GM18508 (cell line): ENCODE data around the gene DAAM1.

Source experiments
- ATAC-seq: cut with Tn5 transposase; IDR thresholded peaks from one replicate; pipeline ENCODE4 v1.9.1; 2021; ENCODE audit warnings: moderate number of reproducible peaks; ENCODE audit not compliant: insufficient read depth, unreplicated experiment

The DAAM1 gene

DNA sequence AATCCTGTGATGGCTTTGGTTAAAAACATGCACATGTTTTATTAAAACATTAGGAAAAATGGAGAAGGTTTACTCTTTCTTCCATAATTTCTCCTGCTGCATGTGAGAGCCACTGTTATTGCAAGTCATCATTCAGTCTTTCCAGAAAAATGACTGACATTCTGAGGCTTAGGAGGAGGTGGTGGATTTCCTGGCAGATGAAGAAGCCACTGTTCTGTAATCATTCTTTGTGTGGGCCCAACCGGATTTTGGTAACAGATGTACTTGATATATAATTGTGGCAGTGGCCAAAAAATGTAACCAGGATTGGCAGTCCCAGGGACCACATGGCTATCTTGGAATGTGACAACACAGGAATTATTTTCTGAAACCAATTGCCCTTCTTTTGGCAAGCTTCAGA, 120.2 kb downstream of the DAAM1 start:
- ATAC-seq: no peak

DNA sequence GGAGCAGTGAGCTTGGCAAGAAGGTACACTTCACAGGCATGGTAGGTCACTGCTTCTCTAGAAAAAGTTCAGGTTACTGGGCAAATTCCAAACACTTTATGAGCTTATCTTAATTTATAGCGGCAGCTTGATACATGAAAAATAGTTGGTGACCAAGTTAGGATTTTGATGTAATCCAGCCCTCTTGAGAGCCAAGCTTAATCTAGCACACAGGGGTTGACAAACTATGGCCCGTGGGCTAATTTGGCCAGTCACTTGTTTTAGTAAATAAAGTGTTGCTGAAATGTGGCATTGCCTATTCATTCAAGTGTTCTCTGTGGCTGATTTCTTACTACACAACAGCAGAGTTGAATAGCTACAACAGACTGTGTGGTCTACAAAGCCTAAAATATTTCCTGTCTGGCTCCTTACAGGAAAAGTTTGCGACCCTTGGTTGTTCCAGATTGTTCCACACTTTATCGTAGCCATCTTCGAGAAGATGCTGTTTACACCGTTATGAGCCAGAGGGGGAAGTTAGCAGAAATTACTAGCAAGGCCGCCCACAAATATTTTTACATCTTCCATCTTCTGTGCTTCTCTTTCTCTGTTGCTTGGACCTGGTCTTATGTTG, 120.9 kb downstream of the DAAM1 start:
- no peak for ATAC-seq

- ATAC-seq: no peak
Observed at GRCh38 chr14:59310633-59311032, 122.2 kb downstream of the DAAM1 start.

- no peak for ATAC-seq
Observed at GRCh38 chr14:59311723-59312122, 123.3 kb downstream of the DAAM1 start.

GRCh38 chr14:59313144-59313651, 124.7 kb downstream of the DAAM1 start:
- ATAC-seq: no peak

DNA sequence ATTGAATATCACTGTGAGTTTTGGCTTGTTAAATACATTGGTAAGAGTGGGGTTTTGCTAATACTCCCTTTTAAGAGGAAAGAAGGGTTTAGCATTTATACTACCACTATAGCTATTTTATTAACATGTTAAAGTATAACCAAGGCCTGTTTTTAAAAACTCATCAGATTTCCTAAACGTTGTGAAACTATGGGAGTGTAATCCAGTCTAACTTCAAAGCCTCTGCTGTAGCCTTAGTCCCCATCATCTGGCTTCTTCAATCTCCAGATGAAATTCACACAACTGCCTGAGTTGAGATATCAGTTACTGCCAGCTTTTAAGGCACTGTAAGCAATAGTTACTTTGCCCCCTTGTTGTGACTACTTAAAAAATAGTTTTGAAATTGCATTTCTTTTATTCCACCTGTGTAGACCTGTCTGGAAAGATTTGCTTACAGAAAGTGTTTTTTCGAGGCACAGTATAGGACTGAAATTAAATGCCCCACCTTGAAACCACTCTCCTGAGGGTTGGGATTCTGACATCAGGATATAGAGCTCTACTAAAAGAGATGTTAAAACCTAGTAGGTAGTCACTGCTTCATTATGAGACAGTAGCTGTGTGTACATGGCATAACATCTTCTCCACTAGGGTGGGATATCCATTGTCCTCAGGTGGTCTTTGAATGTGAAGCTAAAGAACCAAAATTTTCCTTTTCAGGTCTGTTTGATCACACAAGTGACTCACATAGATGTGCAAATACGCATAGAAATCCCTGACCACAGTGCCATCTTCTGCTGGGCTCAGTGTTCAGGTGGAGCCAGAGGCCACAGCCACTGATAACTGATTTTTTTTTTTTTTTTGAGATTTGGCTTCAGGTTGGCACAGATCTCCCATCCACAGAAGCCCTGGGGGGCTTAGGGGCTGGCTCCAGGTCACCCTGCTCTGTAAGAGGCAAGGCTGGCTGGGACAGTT, 125.5 kb downstream of the DAAM1 start:
- ATAC-seq: no peak

GRCh38 chr14:59314953-59315599, 126.6 kb downstream of the DAAM1 start:
- ATAC-seq: no peak

- ATAC-seq: no peak
Observed at GRCh38 chr14:59316151-59316830, 127.8 kb downstream of the DAAM1 start.

- ATAC-seq: no peak
Observed at GRCh38 chr14:59317346-59317745, 128.9 kb downstream of the DAAM1 start.

DNA sequence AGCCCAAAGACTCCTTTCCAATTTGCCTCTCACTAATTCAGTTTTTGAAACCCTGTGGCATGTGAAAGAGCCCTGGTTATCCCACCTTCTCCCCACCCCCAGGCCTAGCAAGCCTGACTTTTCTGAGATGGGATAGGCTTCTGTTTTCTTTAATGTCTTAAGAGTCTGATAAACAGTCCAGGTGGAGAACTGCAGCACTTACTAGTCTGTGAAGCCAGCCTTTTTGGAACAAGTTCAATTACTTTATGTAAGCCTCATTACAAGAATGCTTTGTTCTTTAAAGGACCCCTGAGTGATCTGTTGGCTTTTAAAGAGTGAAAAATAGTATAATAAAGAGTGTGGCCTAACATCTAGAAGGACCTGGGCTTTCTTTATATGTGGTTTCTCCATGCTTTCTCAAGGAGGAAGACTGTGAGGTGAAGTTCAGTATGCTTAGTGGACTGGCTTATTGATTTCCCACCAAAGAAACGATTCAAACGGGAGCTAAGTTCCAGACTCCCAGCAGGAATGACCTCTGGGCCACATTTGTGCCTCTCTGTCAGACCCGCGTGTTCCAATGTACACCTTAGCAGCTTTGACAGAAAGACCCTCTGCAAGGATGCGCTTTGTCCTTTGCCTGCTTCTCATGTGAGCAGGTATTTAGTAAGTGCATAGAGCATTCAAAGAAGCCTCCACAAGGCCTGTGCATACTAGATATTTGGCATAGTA, 129.5 kb downstream of the DAAM1 start:
- ATAC-seq: no peak

- no peak for ATAC-seq
Observed at GRCh38 chr14:59318908-59319307, 130.4 kb downstream of the DAAM1 start.

DNA sequence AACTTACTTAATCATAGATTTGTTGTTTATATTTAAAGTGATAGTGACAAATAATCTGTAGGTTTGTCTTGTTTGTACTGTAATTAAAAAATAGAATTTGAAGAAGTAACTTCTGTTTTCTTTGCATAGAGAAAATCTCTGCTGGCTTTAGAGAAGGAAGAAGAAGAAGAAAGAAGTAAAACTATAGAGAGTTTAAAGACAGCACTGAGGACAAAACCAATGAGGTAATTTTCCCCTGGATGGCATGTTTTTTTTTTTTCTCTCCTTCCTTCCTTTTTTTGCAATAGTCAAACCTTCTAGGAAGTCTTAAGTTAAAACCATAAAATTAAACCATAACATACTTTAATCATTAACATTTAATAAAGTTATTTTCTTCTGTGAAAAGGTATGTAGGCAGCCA, 131.9 kb downstream of the DAAM1 start:
- no peak for ATAC-seq

GRCh38 chr14:59320763-59321625, 132.5 kb downstream of the DAAM1 start:
- no peak for ATAC-seq

GRCh38 chr14:59321626-59321949, 133.1 kb downstream of the DAAM1 start:
- ATAC-seq: no peak

- ATAC-seq: no peak
Observed at GRCh38 chr14:59325906-59326305, 137.4 kb downstream of the DAAM1 start.

DNA sequence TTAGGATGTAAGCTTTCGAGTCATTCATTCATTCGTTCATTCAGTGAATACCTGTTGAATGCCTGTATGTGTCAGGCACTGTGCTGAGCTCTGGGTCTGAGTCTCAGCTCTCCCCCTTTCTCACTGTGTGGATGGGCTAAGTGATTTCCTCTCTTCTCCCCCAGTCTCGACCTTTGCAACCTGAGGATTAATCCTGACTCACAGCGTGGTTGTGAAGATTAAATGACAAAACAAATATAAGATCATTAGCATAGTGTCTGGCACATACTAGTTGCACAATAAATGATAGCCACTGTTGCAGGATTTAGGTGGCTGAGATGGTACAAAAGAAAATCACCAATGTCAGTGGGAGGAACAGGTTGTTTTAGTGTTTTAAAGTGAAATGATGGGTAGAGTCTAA, 140.0 kb downstream of the DAAM1 start:
- no peak for ATAC-seq

GRCh38 chr14:59330455-59330854, 142.0 kb downstream of the DAAM1 start:
- no peak for ATAC-seq

- no peak for ATAC-seq
Observed at GRCh38 chr14:59331217-59331616, 142.8 kb downstream of the DAAM1 start.

GRCh38 chr14:59332727-59333126, 144.3 kb downstream of the DAAM1 start:
- ATAC-seq: no peak
